GM18951 (cell line): ENCODE results near the gene TRPT1.
A peak's percentile ranks its signal among the peaks of the same experiment; 100 is the strongest.

ENCODE experiments used
- POLR2A ChIP-seq: IDR thresholded peaks from 4 replicates; pipeline ENCODE4 v1.6.1; 2011; ENCODE audit warnings: mild to moderate bottlenecking; ENCODE audit not compliant: insufficient read length, insufficient read depth; ENCODE audit errors: extremely low read depth
- in situ Hi-C: fragments of 300-500 bp; cut with MboI; formaldehyde crosslinking; loops from one replicate; pipeline ENCODE4 v1.12.0; 2022; ENCODE audit warnings: low sequenced_read_pairs, mixed read lengths, inconsistent platforms; ENCODE audit not compliant: unreplicated experiment

TRPT1 gene

GRCh38 chr11:64224891-64225607, 937 bp downstream of the TRPT1 start:
- in situ Hi-C loops = no loop called here
- TF ChIP-seq POLR2A = peak; percentile 20

- peak; percentile 41 for TF ChIP-seq POLR2A
- in situ Hi-C loops = no loop called here
Observed at GRCh38 chr11:64224151-64224890, 1.7 kb downstream of the TRPT1 start.

- in situ Hi-C loops = no loop called here
- TF ChIP-seq POLR2A = peak; percentile 42
Observed at GRCh38 chr11:64223001-64223651, 2.9 kb downstream of the TRPT1 start.

- no peak for TF ChIP-seq POLR2A
- in situ Hi-C loops = no loop called here
Observed at GRCh38 chr11:64222651-64223000, 3.4 kb downstream of the TRPT1 start.

- TF ChIP-seq POLR2A = peak; percentile 12
- in situ Hi-C loops = no loop called here
Observed at GRCh38 chr11:64220798-64221197, 5.2 kb downstream of the TRPT1 start.

- in situ Hi-C loops = no loop called here
- TF ChIP-seq POLR2A = no peak
Observed at GRCh38 chr11:64220271-64220670, 5.7 kb downstream of the TRPT1 start.

GRCh38 chr11:64219755-64220154, 6.2 kb downstream of the TRPT1 start:
- no peak for TF ChIP-seq POLR2A
- in situ Hi-C loops = no loop called here

- in situ Hi-C loops = no loop called here
- TF ChIP-seq POLR2A = no peak
Observed at GRCh38 chr11:64219354-64219684, 6.7 kb downstream of the TRPT1 start.

- no peak for TF ChIP-seq POLR2A
- in situ Hi-C loops = no loop called here
Observed at GRCh38 chr11:64218628-64219353, 7.2 kb downstream of the TRPT1 start.

GRCh38 chr11:64216879-64217278, 9.1 kb downstream of the TRPT1 start:
- no peak for TF ChIP-seq POLR2A
- in situ Hi-C loops = no loop called here

GRCh38 chr11:64211181-64211872, 14.7 kb downstream of the TRPT1 start:
- in situ Hi-C loops = no loop called here
- no peak for TF ChIP-seq POLR2A

- no peak for TF ChIP-seq POLR2A
- in situ Hi-C loops = no loop called here
Observed at GRCh38 chr11:64210301-64211020, 15.5 kb downstream of the TRPT1 start.
